Right cardiac atrium (tissue), 5 donors: Measurements from ENCODE around the gene LHPP. TPM values are rescaled to one million over a fixed set of nuclear protein-coding genes. Genes with fewer than 3 reads are reported as not detected.

Source experiments
- ATAC-seq, 2 donors: fragments of 200-7000 bp; cut with Tn5 transposase; one replicate each; pipeline versions ENCODE4 v1.8.0 to v1.9.1; 2020; ENCODE audit warnings: moderate library complexity in 2 of 2, mild to moderate bottlenecking in 1 of 2
- DNase-seq, 3 donors: peaks; one replicate each; pipeline ENCODE4 v3.0.0-alpha.2; 2020
- H3K27ac ChIP-seq: one replicate; pipeline ENCODE4 v1.5.1; 2013; ENCODE audit warnings: mild to moderate bottlenecking, low read length, control low read depth, moderate library complexity
- H3K27me3 ChIP-seq: one replicate; pipeline ENCODE4 v1.6.1; 2013; ENCODE audit not compliant: control insufficient read depth, insufficient read depth
- H3K4me1 ChIP-seq: one replicate; pipeline ENCODE4 v1.6.1; 2013; ENCODE audit warnings: low read length; ENCODE audit not compliant: control insufficient read depth, insufficient read depth
- H3K4me3 ChIP-seq: one replicate; pipeline ENCODE4 v1.5.1; 2013; ENCODE audit warnings: low read length, control low read depth
- H3K9me3 ChIP-seq: one replicate; pipeline ENCODE4 v1.6.1; 2013; ENCODE audit warnings: low read length; ENCODE audit not compliant: control insufficient read depth
- whole genome bisulfite sequencing: extraction: QIAGEN DNeasy Blood & Tissue Kit; methylation state at CpG from one replicate; pipeline ENCODE4 v1.1.7; 2013; 5-methylcytosine and 5-hydroxymethylcytosine counted together
- intact Hi-C, 4 donors: fragments of 100-400 bp; cut with DNase I; formaldehyde crosslinking; loops; one replicate each; pipeline versions ENCODE4 v1.11.0 to v1.14.0; 2022 to 2023
- polyA plus RNA-seq: library from polyadenylated mRNA; stranded (reverse); fragments of 200-250 nt; gene quantifications from one replicate; pipeline ENCODE4 v1.2.3, GENCODE V29; 2013
- total RNA-seq, 4 donors: library from RNA; stranded (reverse); fragmentation: NEBNext Ultra II Directional; extraction: Animal tissue kit (Norgen Biotek cat#: 25700); gene quantifications; one replicate each; pipeline ENCODE4 v1.2.1, GENCODE V29; 2021
- donor health status: healthy with polysubstance abuse.
- donor health status: DM: no; HTN: yes; CAD: no.
- donor health status: DM: no; HTN: no; CAD: no.
- donor health status: DM: no; HTN: yes; CAD: no; lungs with severe emphysema.
- donor health status: DM: yes; HTN: yes; CAD: no.

Gene LHPP
- total and polyA plus RNA-seq, 5 donors = 17.8 to 24.9 (median 18.6) TPM

DNA sequence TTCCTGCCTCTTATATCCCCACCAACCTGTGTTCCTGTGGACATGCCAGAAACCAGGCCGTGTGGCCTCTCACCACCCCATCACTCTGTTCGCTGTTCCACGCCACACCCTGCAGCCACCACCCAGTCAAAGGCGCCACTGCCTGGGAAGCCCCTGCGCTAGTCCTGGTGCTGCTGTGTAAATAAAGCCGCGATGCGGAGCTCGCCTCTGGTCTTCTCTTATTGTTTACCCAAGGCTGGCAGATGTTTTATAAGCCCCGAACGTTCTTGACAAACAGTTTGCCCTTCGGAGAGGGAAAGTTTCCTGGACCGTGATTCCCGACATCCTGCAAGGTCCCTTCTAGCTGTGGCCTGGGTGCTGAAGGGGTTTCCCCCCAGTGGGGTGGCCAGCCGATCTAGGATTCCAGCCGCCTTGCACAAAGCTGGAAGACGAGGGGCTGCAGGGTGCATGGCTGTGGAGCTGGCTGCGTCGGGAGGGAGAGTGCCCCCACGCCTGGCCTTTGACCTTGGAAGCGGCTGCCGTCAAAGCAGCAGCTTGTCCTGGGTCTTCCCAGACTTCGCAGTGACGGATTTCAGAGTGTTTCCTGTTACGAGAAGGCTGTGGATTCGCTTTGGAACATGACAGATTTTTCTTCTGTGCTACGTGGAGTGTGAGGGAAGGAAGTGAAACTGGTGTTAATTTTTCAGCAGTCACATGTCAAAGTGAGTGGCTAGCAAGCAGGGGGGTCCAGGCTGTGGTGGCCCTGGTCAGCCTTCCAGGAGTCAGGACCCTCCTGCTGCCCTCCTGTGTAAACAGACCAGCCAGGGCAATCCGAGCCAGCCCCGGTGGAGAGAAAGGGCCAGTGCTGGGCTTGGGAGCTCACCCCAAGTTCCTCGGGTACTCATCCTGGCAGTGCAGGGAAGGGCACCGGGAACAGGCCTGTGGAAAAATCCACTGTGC lies 61.6 kb downstream of the LHPP start:
- peak in 1 of 2 donors; percentile 2 for ATAC-seq
- no peak overlapping the region for H3K4me3 ChIP-seq
- peak in 1 of 3 donors; percentile 18 for DNase-seq
- H3K4me1 ChIP-seq = no peaks in the 10 kb centered on the region
- 47% methylated on average over 31 of the region's 31 CpGs for WGBS
- H3K9me3 ChIP-seq = no peaks in the 10 kb centered on the region
- intact Hi-C loops = no loop called here
- no peaks in the 10 kb centered on the region for H3K27me3 ChIP-seq
- H3K27ac ChIP-seq = no peak overlapping the region

DNA sequence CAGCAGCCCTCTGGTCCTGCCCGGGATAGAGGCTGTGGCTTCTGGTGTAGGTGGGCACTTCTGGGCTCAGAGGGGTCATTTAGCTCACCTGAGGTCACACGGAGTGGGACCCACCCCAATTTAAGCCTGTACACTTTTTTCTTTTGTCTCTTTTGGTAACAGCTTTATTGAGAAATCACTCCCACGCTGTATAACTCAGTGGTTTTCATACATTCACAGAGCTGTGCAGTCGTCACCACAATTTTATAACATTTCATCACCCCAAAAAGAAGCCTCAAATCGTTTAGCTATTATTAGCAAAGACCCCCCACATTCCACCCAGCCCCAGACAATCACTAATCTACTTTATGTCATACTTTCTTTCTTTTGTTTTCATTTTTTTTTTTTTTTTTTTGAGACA lies 62.3 kb downstream of the LHPP start:
- no peaks in the 10 kb centered on the region for H3K27me3 ChIP-seq
- no peak overlapping the region for H3K4me3 ChIP-seq
- DNase-seq (no peak), ATAC-seq (no peak)
- no peak overlapping the region for H3K27ac ChIP-seq
- no peaks in the 10 kb centered on the region for H3K9me3 ChIP-seq
- no peaks in the 10 kb centered on the region for H3K4me1 ChIP-seq
- intact Hi-C loops = no loop called here
- WGBS = 78% methylated on average over 5 of the region's 5 CpGs

DNA sequence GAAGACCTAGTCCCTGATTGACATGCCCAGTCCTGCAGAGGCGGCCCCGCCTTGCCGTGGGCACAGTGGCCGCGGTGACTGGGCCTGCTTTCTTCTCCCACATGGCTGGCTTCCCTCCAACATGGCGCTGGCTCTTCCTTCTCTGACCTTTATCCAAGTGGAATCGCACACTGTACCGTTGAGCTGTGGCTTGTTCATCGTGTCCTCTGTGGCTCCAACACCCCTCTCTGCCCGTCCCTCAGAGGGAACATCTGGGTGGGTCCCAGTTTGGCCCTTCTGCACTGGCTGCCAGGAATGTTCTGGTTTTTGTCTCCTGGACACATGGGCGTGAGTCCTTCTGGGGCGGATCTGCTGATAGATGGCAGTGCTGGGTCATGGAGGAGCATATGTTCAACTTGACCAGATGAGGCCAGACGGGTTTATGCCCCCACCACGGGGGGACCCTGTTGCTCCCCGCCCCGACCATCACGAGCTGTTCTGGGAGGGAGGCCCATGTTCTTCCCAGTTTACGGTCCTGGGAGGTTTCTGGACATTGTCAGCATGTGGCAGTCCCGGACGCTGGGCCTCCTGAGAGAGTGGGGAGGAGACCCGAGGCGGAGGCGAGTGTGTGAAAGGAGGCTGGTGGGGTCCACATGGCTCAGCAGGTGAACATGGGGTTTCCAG lies 63.5 kb downstream of the LHPP start:
- H3K4me1 ChIP-seq = no peaks in the 10 kb centered on the region
- DNase-seq (peak; percentile 67 to 81 (median 73)), ATAC-seq (peak; percentile 77 to 80)
- H3K9me3 ChIP-seq = no peaks in the 10 kb centered on the region
- H3K4me3 ChIP-seq = no peak overlapping the region
- H3K27me3 ChIP-seq = no peaks in the 10 kb centered on the region
- H3K27ac ChIP-seq = peak overlapping the region; percentile 28
- WGBS = 66% methylated on average over 23 of the region's 23 CpGs
- intact Hi-C loops = no loop called here

DNA sequence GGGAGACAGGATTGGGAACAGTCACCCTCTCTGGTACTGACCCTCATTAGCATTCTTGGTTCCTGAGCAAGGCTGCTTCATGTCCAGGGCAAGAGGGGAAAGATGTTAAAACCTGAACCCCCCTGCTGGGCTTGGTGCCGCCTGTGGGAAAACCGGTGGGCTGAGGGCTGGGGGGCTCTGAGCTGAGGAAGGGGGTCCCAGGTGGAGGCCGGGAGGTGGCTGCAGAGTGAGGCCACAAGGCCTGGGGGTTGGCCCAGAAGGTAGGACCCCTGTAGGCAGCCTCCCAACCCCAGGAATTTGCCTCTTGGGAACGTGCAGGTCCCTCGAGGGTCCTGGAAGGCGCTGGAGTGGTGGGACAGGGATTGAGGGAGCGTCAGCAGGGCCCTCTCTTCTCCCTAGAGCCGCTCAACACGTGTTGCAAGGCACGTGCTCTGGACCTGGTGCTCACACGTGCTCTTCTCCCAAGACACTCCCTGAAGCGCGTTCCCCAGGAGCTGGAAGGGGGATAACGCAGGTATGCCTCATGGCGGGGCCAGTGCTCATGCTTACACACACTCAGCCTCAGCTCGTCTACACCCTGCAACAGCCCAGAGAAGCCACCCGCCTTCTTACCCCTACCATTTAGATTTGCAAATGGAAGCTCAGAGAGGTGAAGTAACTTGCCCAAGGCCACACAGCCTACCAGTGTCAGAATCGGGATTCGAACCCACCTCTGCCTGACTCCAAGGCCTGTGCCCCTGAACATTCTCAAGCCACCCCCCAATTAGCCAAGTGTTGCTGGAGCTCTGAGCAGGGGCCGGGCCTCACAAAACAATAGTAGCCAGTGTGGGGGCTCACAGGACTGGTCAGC lies 64.4 kb downstream of the LHPP start:
- peak overlapping the region; percentile 28 for H3K27ac ChIP-seq
- H3K27me3 ChIP-seq = no peaks in the 10 kb centered on the region
- no peaks in the 10 kb centered on the region for H3K9me3 ChIP-seq
- WGBS = 91% methylated on average over 20 of the region's 20 CpGs
- peak in 1 of 3 donors; percentile 18 for DNase-seq
- no peak overlapping the region for H3K4me3 ChIP-seq
- intact Hi-C loops = no loop called here
- ATAC-seq = no peak
- H3K4me1 ChIP-seq = no peaks in the 10 kb centered on the region

DNA sequence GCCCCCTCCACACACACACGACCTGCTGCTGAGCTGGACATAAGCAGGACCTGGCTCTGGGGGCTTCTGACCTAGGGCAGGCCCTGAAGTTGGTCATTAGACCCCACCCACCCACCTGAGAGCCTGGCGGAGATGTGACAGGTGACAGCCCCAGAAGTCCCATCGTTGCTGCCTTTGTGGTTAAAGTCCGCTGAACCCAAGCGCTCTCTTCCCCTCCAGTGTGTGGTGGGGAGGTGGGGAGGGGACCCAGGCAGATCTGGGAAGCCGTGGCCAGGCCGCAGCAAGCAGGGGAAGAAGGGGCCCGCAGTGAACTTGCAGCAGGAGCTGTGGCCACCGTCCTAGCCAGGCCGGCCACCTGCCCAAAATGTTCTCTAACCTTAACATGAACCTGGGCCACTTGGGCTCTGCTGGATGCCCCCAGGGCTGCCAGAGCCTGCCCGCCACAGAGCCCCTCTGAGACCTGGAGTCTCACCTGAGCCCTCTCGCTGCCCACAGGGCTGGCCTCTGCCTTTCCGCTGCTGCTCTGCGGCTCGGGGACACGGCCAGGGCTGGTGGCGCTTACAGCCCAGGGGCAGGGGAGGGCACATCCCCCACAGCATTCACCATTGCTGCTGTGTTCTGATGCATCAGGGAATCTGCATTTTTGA lies 65.1 kb downstream of the LHPP start:
- H3K4me1 ChIP-seq = no peaks in the 10 kb centered on the region
- H3K4me3 ChIP-seq = no peak overlapping the region
- ATAC-seq (no peak), DNase-seq (peak in 1 of 3 donors; percentile 8)
- H3K27me3 ChIP-seq = no peaks in the 10 kb centered on the region
- 86% methylated on average over 17 of the region's 17 CpGs for WGBS
- intact Hi-C loops = no loop called here
- H3K9me3 ChIP-seq = no peaks in the 10 kb centered on the region
- H3K27ac ChIP-seq = no peak overlapping the region

DNA sequence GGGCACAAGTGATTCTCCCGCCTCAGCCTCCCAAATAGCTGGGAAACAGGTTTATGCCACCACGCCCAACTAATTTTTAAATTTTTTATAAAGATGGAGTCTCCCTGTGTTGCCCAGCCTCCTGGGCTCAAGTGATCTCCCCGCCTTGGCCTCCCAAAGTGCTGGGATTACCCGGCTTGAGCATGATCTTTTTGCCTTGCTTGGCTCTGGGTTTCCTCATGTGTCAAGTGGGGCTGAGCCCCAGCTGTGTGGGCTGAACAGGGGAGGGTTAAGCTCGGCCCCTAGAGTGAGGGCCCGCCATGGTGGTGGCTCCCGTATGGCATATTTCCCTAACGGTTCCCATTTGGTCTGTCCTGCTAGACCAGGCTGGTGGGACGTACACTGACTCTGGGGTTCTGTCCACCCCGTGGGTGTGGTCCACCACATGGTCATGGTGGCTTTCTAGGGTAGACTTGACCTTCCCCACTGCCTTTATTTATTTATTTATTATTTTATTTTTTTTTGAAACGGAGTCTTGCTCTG lies 66.3 kb downstream of the LHPP start:
- peak in 1 of 3 donors; percentile 2 for DNase-seq
- Histone ChIP-seq H3K27me3 (no peaks in the 10 kb centered on the region), H3K27ac (no peak overlapping the region), H3K4me3 (no peak overlapping the region), H3K4me1 (no peaks in the 10 kb centered on the region), H3K9me3 (no peaks in the 10 kb centered on the region)
- 88% methylated on average over 11 of the region's 11 CpGs for WGBS
- intact Hi-C loops = no loop called here
- no peak for ATAC-seq

DNA sequence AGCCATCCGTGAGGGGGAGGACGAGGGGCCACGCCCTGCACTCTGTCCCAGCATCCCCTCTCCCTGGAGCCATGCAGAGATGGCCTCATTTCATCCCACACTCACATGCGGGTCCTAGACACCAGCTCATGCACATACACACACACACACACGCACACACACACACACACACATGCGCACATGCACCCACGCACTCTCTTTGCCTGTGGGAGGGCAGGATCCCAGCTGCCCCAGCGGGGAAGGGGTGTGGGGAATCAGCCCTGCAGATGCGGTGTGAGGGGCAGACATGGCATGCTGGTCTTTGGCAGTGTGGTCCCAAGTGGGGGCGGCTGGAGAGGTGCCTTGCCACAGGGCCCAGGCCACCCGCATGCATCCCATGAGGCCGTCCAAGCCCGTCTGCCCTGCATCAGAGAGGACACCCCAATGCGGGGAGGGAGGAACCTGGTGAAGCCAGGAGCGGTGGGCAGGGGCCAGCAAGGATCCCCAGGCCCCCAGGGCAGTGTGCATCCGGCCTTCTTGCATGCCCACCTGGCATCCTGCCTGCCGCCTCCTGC lies 68.1 kb downstream of the LHPP start:
- H3K27me3 ChIP-seq = no peaks in the 10 kb centered on the region
- H3K4me3 ChIP-seq = no peak overlapping the region
- peak in 1 of 2 donors; percentile 10 for ATAC-seq
- WGBS = 49% methylated on average over 17 of the region's 17 CpGs
- intact Hi-C loops = loop anchor here (5.0 to 10.0 kb wide), 3 partner anchors 293 to 298 kb away; no protein-coding TSS in a partner anchor
- H3K4me1 ChIP-seq = no peaks in the 10 kb centered on the region
- H3K9me3 ChIP-seq = no peaks in the 10 kb centered on the region
- H3K27ac ChIP-seq = no peak overlapping the region
- no peak for DNase-seq

DNA sequence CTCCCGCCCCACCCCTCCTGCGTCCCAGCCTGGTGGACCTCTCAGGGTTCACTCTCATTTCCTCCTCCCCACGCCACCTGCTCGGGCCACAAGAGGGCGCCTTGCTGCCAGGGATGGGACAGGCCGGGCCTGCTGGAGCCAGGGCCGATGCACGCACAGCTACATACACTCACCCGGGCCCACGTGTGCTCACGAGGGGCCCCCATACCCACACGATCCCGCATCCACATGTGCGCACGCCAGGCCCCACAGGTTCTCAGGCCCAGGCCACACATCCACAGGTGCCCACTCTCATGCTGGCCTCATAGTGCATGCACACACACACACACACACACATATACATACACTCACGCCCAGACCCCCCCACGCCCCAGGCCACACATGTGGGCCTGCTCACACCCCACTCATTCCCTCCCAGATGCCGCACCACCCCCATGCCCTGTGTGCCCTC lies 68.6 kb downstream of the LHPP start:
- Histone ChIP-seq H3K4me3 (no peak overlapping the region), H3K27ac (no peak overlapping the region), H3K4me1 (no peaks in the 10 kb centered on the region), H3K27me3 (no peaks in the 10 kb centered on the region), H3K9me3 (no peaks in the 10 kb centered on the region)
- DNase-seq = peak; percentile 86 to 96 (median 95)
- peak; percentile 84 to 87 for ATAC-seq
- WGBS = 11% methylated on average over 18 of the region's 18 CpGs
- intact Hi-C loops = loop anchor here (5.0 to 10.0 kb wide), 3 partner anchors 292 to 297 kb away; no protein-coding TSS in a partner anchor

DNA sequence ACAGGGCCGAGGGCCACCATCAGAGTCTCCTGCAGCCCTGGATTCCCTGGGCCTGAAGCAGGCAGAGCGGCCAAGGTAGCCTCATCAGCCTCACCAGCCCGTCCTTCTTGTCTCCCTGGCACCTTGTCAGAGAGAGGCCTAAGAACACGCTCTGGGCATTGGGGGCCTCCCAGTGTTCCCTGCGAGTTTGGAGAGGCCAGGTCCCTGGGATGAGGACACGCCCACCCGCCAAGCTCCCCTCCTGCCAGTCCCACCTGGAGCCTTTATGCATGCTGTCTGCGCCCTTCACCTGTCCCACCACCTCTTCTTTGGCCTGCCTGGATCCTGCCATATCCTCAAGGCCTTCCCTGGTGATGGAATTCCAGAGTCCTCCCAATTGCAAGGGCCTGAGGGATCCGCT lies 69.2 kb downstream of the LHPP start:
- WGBS = 83% methylated on average over 9 of the region's 9 CpGs
- no peaks in the 10 kb centered on the region for H3K9me3 ChIP-seq
- ATAC-seq (no peak), DNase-seq (no peak)
- H3K4me1 ChIP-seq = no peaks in the 10 kb centered on the region
- intact Hi-C loops = loop anchor here (5.0 to 10.0 kb wide), 3 partner anchors 291 to 296 kb away; no protein-coding TSS in a partner anchor
- H3K27me3 ChIP-seq = no peaks in the 10 kb centered on the region
- H3K4me3 ChIP-seq = no peak overlapping the region
- H3K27ac ChIP-seq = no peak overlapping the region
